OCI-LY1 (cell line): Measurements from ENCODE around the gene HEG1.

ENCODE experiments used
- CTCF ChIP-seq: fragments of 200-600 bp; sonication (generic), shearing (Covaris generic); IDR thresholded peaks from 2 replicates; pipeline ENCODE4 v1.5.1; 2017; ENCODE audit warnings: mild to moderate bottlenecking, antibody characterized with exemption, low read length, moderate library complexity, mixed read lengths
- EZH2 ChIP-seq: fragments of 200-600 bp; sonication (generic), shearing (Covaris generic); IDR thresholded peaks from 2 replicates; pipeline ENCODE4 v1.8.0; 2017; ENCODE audit warnings: borderline replicate concordance, mixed run types, mild to moderate bottlenecking, antibody characterized with exemption, low read length, moderate library complexity, mixed read lengths

- TF ChIP-seq CTCF (no peak), EZH2 (no peak)
Observed at GRCh38 chr3:124950026-124950425, 105.8 kb downstream of the HEG1 start.
